Germinal center (tissue), 1 donor: ENCODE data around the gene RPS15.

ENCODE experiments used
- DNase-seq: peaks from one replicate; pipeline ENCODE4 v3.0.0; 2012; ENCODE audit warnings: mixed read lengths, low spot score

Gene RPS15

GRCh38 chr19:1453525-1454364 is 15.5 kb downstream of the RPS15 start:
- DNase-seq, result no peak

GRCh38 chr19:1455002-1455335 is 16.8 kb downstream of the RPS15 start:
- no peak for DNase-seq

GRCh38 chr19:1455336-1456120 is 17.3 kb downstream of the RPS15 start:
- peak; percentile 87 for DNase-seq

- no peak for DNase-seq
Measured at GRCh38 chr19:1456121-1456900, 18.1 kb downstream of the RPS15 start.

GRCh38 chr19:1457031-1457739 is 19.0 kb downstream of the RPS15 start:
- no peak for DNase-seq

- DNase-seq, result no peak
Measured at GRCh38 chr19:1457892-1458291, 19.7 kb downstream of the RPS15 start.

- DNase-seq, result no peak
Measured at GRCh38 chr19:1459479-1459878, 21.3 kb downstream of the RPS15 start.

GRCh38 chr19:1460033-1460995 is 22.1 kb downstream of the RPS15 start:
- DNase-seq, result no peak

- no peak for DNase-seq
Measured at GRCh38 chr19:1461862-1462261, 23.7 kb downstream of the RPS15 start.

- no peak for DNase-seq
Measured at GRCh38 chr19:1465191-1466016, 27.2 kb downstream of the RPS15 start.

- no peak for DNase-seq
Measured at GRCh38 chr19:1466018-1466460, 27.8 kb downstream of the RPS15 start.

- no peak for DNase-seq
Measured at GRCh38 chr19:1466461-1467214, 28.4 kb downstream of the RPS15 start.

GRCh38 chr19:1467215-1467489 is 29.0 kb downstream of the RPS15 start:
- DNase-seq, result no peak

- DNase-seq, result no peak
Measured at GRCh38 chr19:1467490-1468273, 29.5 kb downstream of the RPS15 start.

GRCh38 chr19:1468274-1468820 is 30.2 kb downstream of the RPS15 start:
- DNase-seq, result no peak

- no peak for DNase-seq
Measured at GRCh38 chr19:1468821-1469254, 30.6 kb downstream of the RPS15 start.

- no peak for DNase-seq
Measured at GRCh38 chr19:1469255-1470054, 31.3 kb downstream of the RPS15 start.

- no peak for DNase-seq
Measured at GRCh38 chr19:1470055-1470304, 31.8 kb downstream of the RPS15 start.
